Measurements from ENCODE around the gene CEP350. TPM values are rescaled to one million over a fixed set of nuclear protein-coding genes. Genes with fewer than 3 reads are reported as not detected.
A peak's percentile ranks its signal among the peaks of the same experiment; 100 is the strongest.

CEP350 gene
- total and polyA plus RNA-seq, 2 of the 13 experiments (the other 11 are each of a cell fraction or from before 2014, with no cell fraction given): 7.6 to 35.9 TPM

DNA sequence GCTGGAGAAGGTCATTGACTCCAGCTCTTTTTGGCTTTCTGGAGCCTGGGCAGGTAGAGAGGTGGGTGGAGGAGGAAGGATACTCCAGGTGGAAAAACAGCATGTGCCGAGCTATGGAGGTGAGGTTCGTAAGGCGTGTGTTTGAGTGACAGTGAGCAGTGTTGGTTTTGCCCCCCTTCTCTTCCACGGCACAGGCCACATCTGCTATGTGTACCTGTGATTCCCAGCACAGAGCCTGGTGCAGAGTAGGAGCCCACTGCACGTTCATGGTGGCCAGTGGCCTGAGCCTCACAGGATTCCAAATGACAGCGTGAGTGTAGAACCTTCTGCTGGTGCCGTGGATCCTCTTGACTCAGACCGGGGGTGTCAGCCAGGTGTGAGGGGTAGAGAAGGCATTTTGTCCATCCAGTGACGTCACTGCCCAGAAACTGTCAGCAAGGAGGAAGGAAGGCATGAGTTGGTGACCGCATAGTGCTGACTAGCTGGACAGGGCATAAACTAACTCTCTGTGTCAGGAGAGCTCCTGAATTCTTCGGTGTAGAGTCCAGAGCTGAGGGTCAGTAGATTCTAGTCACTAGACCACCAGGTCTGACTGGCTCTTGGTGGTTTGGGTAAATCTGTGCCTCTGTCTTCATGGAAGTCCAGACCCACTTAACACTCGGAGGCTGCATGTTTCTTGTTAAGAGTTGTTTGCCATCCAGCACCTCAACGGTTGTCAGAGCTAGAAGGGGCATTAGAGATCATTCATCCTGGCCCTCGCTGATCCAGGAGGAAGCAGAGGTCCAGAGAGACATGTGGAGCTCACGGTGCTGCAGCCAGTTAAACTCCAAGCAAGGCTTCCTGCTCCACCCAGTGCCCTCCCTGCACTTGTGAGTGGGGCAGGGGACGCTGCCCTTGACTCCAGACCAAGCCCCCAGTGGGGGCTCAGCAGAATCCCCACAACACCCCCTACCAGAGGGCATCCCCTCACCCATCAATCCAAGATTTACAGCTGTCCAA, 203.8 kb downstream of the CEP350 start (continued):
- peak; percentile 7; the same call in 1 of the 2 replicates for TF ChIP-seq ZFX (CRISPR knock-in tag; IDR thresholded peaks at IDR 0.05; ENCODE audit: low read depth)
- no peak for TF ChIP-seq MAFF (IDR thresholded peaks at IDR 0.05; ENCODE audit: low read depth, low read length)
- TF ChIP-seq MATR3 (CRISPR knock-in tag; IDR thresholded peaks at IDR 0.05): no peak
- TF ChIP-seq ZNF607 (CRISPR knock-in tag; IDR thresholded peaks at IDR 0.05; ENCODE audit: borderline replicate concordance): no peak
- no peak for TF ChIP-seq MEF2D (CRISPR knock-in tag; IDR thresholded peaks at IDR 0.05)
- TF ChIP-seq, protein P1, sequence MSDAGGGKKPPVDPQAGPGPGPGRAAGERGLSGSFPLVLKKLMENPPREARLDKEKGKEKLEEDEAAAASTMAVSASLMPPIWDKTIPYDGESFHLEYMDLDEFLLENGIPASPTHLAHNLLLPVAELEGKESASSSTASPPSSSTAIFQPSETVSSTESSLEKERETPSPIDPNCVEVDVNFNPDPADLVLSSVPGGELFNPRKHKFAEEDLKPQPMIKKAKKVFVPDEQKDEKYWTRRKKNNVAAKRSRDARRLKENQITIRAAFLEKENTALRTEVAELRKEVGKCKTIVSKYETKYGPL (CRISPR knock-in tag; IDR thresholded peaks at IDR 0.05): no peak
- TF ChIP-seq ZMYM4 (CRISPR knock-in tag; IDR thresholded peaks at IDR 0.05): no peak; the same call in 1 of the 2 replicates
- TF ChIP-seq TBX2 (CRISPR knock-in tag; IDR thresholded peaks at IDR 0.05; ENCODE audit: borderline replicate concordance): no peak
- TF ChIP-seq FOXC1 (CRISPR knock-in tag; IDR thresholded peaks at IDR 0.05; ENCODE audit: borderline replicate concordance): peak; percentile 43; the same call in 1 of the 2 replicates
- TF ChIP-seq, protein P2, sequence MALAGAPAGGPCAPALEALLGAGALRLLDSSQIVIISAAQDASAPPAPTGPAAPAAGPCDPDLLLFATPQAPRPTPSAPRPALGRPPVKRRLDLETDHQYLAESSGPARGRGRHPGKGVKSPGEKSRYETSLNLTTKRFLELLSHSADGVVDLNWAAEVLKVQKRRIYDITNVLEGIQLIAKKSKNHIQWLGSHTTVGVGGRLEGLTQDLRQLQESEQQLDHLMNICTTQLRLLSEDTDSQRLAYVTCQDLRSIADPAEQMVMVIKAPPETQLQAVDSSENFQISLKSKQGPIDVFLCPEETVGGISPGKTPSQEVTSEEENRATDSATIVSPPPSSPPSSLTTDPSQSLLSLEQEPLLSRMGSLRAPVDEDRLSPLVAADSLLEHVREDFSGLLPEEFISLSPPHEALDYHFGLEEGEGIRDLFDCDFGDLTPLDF (CRISPR knock-in tag; IDR thresholded peaks at IDR 0.05): no peak
- TF ChIP-seq ZNF841 (CRISPR knock-in tag; IDR thresholded peaks at IDR 0.05; ENCODE audit: borderline replicate concordance): no peak
- TF ChIP-seq, protein P3, sequence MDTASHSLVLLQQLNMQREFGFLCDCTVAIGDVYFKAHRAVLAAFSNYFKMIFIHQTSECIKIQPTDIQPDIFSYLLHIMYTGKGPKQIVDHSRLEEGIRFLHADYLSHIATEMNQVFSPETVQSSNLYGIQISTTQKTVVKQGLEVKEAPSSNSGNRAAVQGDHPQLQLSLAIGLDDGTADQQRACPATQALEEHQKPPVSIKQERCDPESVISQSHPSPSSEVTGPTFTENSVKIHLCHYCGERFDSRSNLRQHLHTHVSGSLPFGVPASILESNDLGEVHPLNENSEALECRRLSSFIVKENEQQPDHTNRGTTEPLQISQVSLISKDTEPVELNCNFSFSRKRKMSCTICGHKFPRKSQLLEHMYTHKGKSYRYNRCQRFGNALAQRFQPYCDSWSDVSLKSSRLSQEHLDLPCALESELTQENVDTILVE (CRISPR knock-in tag; IDR thresholded peaks at IDR 0.05): no peak
- TF ChIP-seq, protein P4, sequence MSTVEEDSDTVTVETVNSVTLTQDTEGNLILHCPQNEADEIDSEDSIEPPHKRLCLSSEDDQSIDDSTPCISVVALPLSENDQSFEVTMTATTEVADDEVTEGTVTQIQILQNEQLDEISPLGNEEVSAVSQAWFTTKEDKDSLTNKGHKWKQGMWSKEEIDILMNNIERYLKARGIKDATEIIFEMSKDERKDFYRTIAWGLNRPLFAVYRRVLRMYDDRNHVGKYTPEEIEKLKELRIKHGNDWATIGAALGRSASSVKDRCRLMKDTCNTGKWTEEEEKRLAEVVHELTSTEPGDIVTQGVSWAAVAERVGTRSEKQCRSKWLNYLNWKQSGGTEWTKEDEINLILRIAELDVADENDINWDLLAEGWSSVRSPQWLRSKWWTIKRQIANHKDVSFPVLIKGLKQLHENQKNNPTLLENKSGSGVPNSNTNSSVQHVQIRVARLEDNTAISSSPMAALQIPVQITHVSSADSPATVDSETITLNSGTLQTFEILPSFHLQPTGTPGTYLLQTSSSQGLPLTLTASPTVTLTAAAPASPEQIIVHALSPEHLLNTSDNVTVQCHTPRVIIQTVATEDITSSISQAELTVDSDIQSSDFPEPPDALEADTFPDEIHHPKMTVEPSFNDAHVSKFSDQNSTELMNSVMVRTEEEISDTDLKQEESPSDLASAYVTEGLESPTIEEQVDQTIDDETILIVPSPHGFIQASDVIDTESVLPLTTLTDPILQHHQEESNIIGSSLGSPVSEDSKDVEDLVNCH (CRISPR knock-in tag; IDR thresholded peaks at IDR 0.05): no peak
- no peak for TF ChIP-seq ZNF652 (CRISPR knock-in tag; IDR thresholded peaks at IDR 0.05; ENCODE audit: borderline replicate concordance, low read depth)
- no peak for TF ChIP-seq TEAD3 (CRISPR knock-in tag; optimal IDR thresholded peaks at IDR 0.05; ENCODE audit: borderline replicate concordance)
- no peak for TF ChIP-seq ZNF773 (CRISPR knock-in tag; IDR thresholded peaks at IDR 0.05; ENCODE audit: borderline replicate concordance)
- TF ChIP-seq ATF7 (IDR thresholded peaks at IDR 0.05): peak; percentile 85
- no peak for TF ChIP-seq ATF7 (CRISPR knock-in tag; IDR thresholded peaks at IDR 0.05)
- TF ChIP-seq PPARG (CRISPR knock-in tag; conservative IDR thresholded peaks at IDR 0.05): no peak
- no peak for TF ChIP-seq ATF1 (CRISPR knock-in tag; IDR thresholded peaks at IDR 0.05)
